ENCODE data around the gene CSE1L.
"Not testable (repeated sequence)": the region's sequence is repeated elsewhere in the genome, so short reads cannot be mapped to it uniquely, and the experiment has no call there.

CSE1L gene

GRCh38 chr20:49046087-49046900 is at the start of gene CSE1L:
Gene CSE1L, plus strand, starts transcription at chr20:49046312. Its CDS starts 12,152 bp downstream, at chr20:49058464.
- peak; percentile 94 for DNase-seq

GRCh38 chr20:48999890-49000870 is 45.9 kb upstream of the CSE1L start:
- no peak for DNase-seq

GRCh38 chr20:49001741-49002140 is 44.4 kb upstream of the CSE1L start:
- no peak for DNase-seq

- no peak for DNase-seq
Observed at GRCh38 chr20:49006446-49006980, 39.6 kb upstream of the CSE1L start.

GRCh38 chr20:49009899-49010631 is 36.0 kb upstream of the CSE1L start:
- DNase-seq, result no peak

GRCh38 chr20:49024220-49024619 is 21.9 kb upstream of the CSE1L start:
- DNase-seq, result no peak

- not testable (repeated sequence) for DNase-seq
Observed at GRCh38 chr20:49028177-49028576, 17.9 kb upstream of the CSE1L start.

- DNase-seq, result no peak
Observed at GRCh38 chr20:49028684-49029083, 17.4 kb upstream of the CSE1L start.

GRCh38 chr20:49029203-49029602 is 16.9 kb upstream of the CSE1L start:
- no peak for DNase-seq

GRCh38 chr20:49030954-49031619 is 15.0 kb upstream of the CSE1L start:
- no peak for DNase-seq

GRCh38 chr20:49032455-49032854 is 13.7 kb upstream of the CSE1L start:
- no peak for DNase-seq

GRCh38 chr20:49034070-49034732 is 11.9 kb upstream of the CSE1L start:
- DNase-seq, result no peak

- no peak for DNase-seq
Observed at GRCh38 chr20:49037962-49038387, 8.1 kb upstream of the CSE1L start.

GRCh38 chr20:49039854-49040253 is 6.3 kb upstream of the CSE1L start:
- no peak for DNase-seq

GRCh38 chr20:49043000-49043399 is 3.1 kb upstream of the CSE1L start:
- no peak for DNase-seq

GRCh38 chr20:49045440-49046086 is 549 bp upstream of the CSE1L start:
- peak; percentile 37 for DNase-seq

- no peak for DNase-seq
Observed at GRCh38 chr20:49052334-49052733, 6.2 kb downstream of the CSE1L start.

GRCh38 chr20:49054056-49054643 is 8.0 kb downstream of the CSE1L start:
- DNase-seq, result no peak

GRCh38 chr20:49063279-49063678 is 17.2 kb downstream of the CSE1L start:
- no peak for DNase-seq

- no peak for DNase-seq
Observed at GRCh38 chr20:49074521-49074920, 28.4 kb downstream of the CSE1L start.

GRCh38 chr20:49078310-49078709 is 32.2 kb downstream of the CSE1L start:
- no peak for DNase-seq
